ENCODE data around the gene SNAPC1.

DNA sequence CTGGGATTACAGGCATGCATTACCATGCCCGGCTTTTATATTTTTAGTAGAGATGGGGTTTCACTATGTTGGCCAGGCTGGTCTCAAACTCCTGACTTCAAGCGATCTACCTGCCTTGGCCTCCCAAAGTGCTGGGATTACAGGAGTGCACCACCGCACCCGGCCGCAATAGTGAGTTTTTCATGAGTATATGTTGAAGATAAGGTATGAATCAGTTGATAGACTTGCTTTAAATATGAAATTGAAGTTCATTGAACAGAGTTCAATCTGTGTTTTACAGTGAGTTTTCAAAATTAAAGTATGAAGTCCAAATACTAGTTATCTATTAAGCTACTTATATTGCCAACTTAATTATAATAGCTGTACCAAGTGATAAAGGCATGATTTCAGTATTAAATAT, 35.1 kb downstream of the SNAPC1 start:
- TF ChIP-seq, protein P1, sequence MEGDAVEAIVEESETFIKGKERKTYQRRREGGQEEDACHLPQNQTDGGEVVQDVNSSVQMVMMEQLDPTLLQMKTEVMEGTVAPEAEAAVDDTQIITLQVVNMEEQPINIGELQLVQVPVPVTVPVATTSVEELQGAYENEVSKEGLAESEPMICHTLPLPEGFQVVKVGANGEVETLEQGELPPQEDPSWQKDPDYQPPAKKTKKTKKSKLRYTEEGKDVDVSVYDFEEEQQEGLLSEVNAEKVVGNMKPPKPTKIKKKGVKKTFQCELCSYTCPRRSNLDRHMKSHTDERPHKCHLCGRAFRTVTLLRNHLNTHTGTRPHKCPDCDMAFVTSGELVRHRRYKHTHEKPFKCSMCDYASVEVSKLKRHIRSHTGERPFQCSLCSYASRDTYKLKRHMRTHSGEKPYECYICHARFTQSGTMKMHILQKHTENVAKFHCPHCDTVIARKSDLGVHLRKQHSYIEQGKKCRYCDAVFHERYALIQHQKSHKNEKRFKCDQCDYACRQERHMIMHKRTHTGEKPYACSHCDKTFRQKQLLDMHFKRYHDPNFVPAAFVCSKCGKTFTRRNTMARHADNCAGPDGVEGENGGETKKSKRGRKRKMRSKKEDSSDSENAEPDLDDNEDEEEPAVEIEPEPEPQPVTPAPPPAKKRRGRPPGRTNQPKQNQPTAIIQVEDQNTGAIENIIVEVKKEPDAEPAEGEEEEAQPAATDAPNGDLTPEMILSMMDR (IDR thresholded peaks at IDR 0.05 in 4 of 5, conservative IDR thresholded peaks at IDR 0.05 in 1 of 5): no peak
- TF ChIP-seq POLR2A (IDR thresholded peaks at IDR 0.05): no peak
